IPS-15b (cell line): ENCODE results near the gene DLK2.

ENCODE experiments used
- H3K27me3 ChIP-seq: one replicate; pipeline ENCODE4 v1.6.1; 2013; ENCODE audit warnings: low read length; ENCODE audit not compliant: control insufficient read depth, insufficient read depth
- H3K36me3 ChIP-seq: one replicate; pipeline ENCODE4 v1.6.1; 2013; ENCODE audit warnings: low read length; ENCODE audit not compliant: control insufficient read depth, insufficient read depth
- H3K4me1 ChIP-seq: one replicate; pipeline ENCODE4 v1.6.1; 2013; ENCODE audit warnings: mild to moderate bottlenecking, low read length; ENCODE audit not compliant: control insufficient read depth, insufficient read depth
- H3K4me3 ChIP-seq: one replicate; pipeline ENCODE4 v1.5.1; 2013; ENCODE audit warnings: low read depth, low read length
- H3K9ac ChIP-seq: one replicate; pipeline ENCODE4 v1.6.1; 2013; ENCODE audit warnings: low read depth, mild to moderate bottlenecking, low read length
- H3K9me3 ChIP-seq: one replicate; pipeline ENCODE4 v1.6.1; 2013; ENCODE audit warnings: mild to moderate bottlenecking, low read length; ENCODE audit not compliant: control insufficient read depth, insufficient read depth

DLK2 gene

GRCh38 chr6:43494321-43494720, 39.0 kb upstream of the DLK2 start:
- Histone ChIP-seq H3K9me3 (no peaks in the 10 kb centered on the region), H3K4me1 (peaks cover 3% of the 10 kb centered on the region), H3K27me3 (no peaks in the 10 kb centered on the region), H3K9ac (no peak overlapping the region), H3K4me3 (no peak overlapping the region), H3K36me3 (peaks cover 18% of the 10 kb centered on the region)

- Histone ChIP-seq H3K9me3 (no peaks in the 10 kb centered on the region), H3K9ac (no peak overlapping the region), H3K36me3 (peaks cover 13% of the 10 kb centered on the region), H3K4me1 (peaks cover 3% of the 10 kb centered on the region), H3K27me3 (no peaks in the 10 kb centered on the region), H3K4me3 (no peak overlapping the region)
These were observed 38.5 kb upstream of the DLK2 start for GRCh38 chr6:43493833-43494232.

- no peaks in the 10 kb centered on the region for H3K27me3 ChIP-seq
- H3K9me3 ChIP-seq: no peaks in the 10 kb centered on the region
- peaks cover 9% of the 10 kb centered on the region for H3K36me3 ChIP-seq
- no peak overlapping the region for H3K9ac ChIP-seq
- peaks cover 3% of the 10 kb centered on the region for H3K4me1 ChIP-seq
- H3K4me3 ChIP-seq: no peak overlapping the region
These were observed 37.9 kb upstream of the DLK2 start for GRCh38 chr6:43493230-43493629.

- H3K36me3 ChIP-seq: peaks cover 5% of the 10 kb centered on the region
- no peaks in the 10 kb centered on the region for H3K27me3 ChIP-seq
- no peak overlapping the region for H3K4me3 ChIP-seq
- H3K9ac ChIP-seq: no peak overlapping the region
- H3K4me1 ChIP-seq: peaks cover 3% of the 10 kb centered on the region
- no peaks in the 10 kb centered on the region for H3K9me3 ChIP-seq
These were observed 37.3 kb upstream of the DLK2 start for GRCh38 chr6:43492673-43493072.

- Histone ChIP-seq H3K27me3 (no peaks in the 10 kb centered on the region), H3K9ac (no peak overlapping the region), H3K4me3 (no peak overlapping the region), H3K36me3 (no peaks in the 10 kb centered on the region), H3K4me1 (peaks cover 3% of the 10 kb centered on the region), H3K9me3 (no peaks in the 10 kb centered on the region)
These were observed 36.7 kb upstream of the DLK2 start for GRCh38 chr6:43491750-43492661.

GRCh38 chr6:43490523-43490939, 35.2 kb upstream of the DLK2 start:
- H3K4me1 ChIP-seq: no peaks in the 10 kb centered on the region
- H3K36me3 ChIP-seq: no peaks in the 10 kb centered on the region
- H3K9ac ChIP-seq: no peak overlapping the region

GRCh38 chr6:43489277-43490072, 34.1 kb upstream of the DLK2 start:
- no peaks in the 10 kb centered on the region for H3K4me1 ChIP-seq
- H3K9ac ChIP-seq: no peak overlapping the region
- H3K4me3 ChIP-seq: no peak overlapping the region
- H3K9me3 ChIP-seq: no peaks in the 10 kb centered on the region
- no peaks in the 10 kb centered on the region for H3K27me3 ChIP-seq
- H3K36me3 ChIP-seq: no peaks in the 10 kb centered on the region

More at GRCh38 chr6:43490523-43490939, 35.2 kb upstream of the DLK2 start:
- Histone ChIP-seq H3K4me3 (no peak overlapping the region), H3K9me3 (no peaks in the 10 kb centered on the region), H3K27me3 (no peaks in the 10 kb centered on the region)

- no peak overlapping the region for H3K4me3 ChIP-seq
- no peaks in the 10 kb centered on the region for H3K27me3 ChIP-seq
- no peak overlapping the region for H3K9ac ChIP-seq
- no peaks in the 10 kb centered on the region for H3K36me3 ChIP-seq
- no peaks in the 10 kb centered on the region for H3K4me1 ChIP-seq
- no peaks in the 10 kb centered on the region for H3K9me3 ChIP-seq
These were observed 33.4 kb upstream of the DLK2 start for GRCh38 chr6:43488667-43489276.

GRCh38 chr6:43481591-43482236, 26.4 kb upstream of the DLK2 start:
- no peak overlapping the region for H3K9ac ChIP-seq
- no peaks in the 10 kb centered on the region for H3K27me3 ChIP-seq
- H3K4me3 ChIP-seq: peak overlapping the region; percentile 2
- H3K9me3 ChIP-seq: no peaks in the 10 kb centered on the region
- H3K4me1 ChIP-seq: peaks cover 21% of the 10 kb centered on the region
- peaks cover 3% of the 10 kb centered on the region for H3K36me3 ChIP-seq

- H3K4me3 ChIP-seq: no peak overlapping the region
- peaks cover 22% of the 10 kb centered on the region for H3K4me1 ChIP-seq
- no peak overlapping the region for H3K9ac ChIP-seq
These were observed 25.7 kb upstream of the DLK2 start for GRCh38 chr6:43481075-43481474.

GRCh38 chr6:43478008-43478372, 22.6 kb upstream of the DLK2 start:
- no peaks in the 10 kb centered on the region for H3K9me3 ChIP-seq

More at GRCh38 chr6:43481075-43481474, 25.7 kb upstream of the DLK2 start:
- no peaks in the 10 kb centered on the region for H3K9me3 ChIP-seq
- peaks cover 3% of the 10 kb centered on the region for H3K36me3 ChIP-seq
- no peaks in the 10 kb centered on the region for H3K27me3 ChIP-seq

More at GRCh38 chr6:43478008-43478372, 22.6 kb upstream of the DLK2 start:
- Histone ChIP-seq H3K4me3 (peak overlapping the region; percentile 72), H3K36me3 (peaks cover 3% of the 10 kb centered on the region), H3K4me1 (peaks cover 22% of the 10 kb centered on the region), H3K9ac (peak overlapping the region; percentile 73), H3K27me3 (no peaks in the 10 kb centered on the region)
